DLD1 (cell line): ENCODE data around the gene DLEC1.

Source experiments
- in situ Hi-C: cut with HindIII; loops from 2 replicates; pipeline ENCODE4 v1.10.0; 2017; ENCODE audit warnings: low sequenced_read_pairs

Gene DLEC1

GRCh38 chr3:38000965-38001455, 38.0 kb upstream of the DLEC1 start:
- in situ Hi-C loops: no loop called here

- in situ Hi-C loops: no loop called here
These were observed 37.4 kb upstream of the DLEC1 start for GRCh38 chr3:38001456-38002081.

- in situ Hi-C loops: no loop called here
These were observed 36.6 kb upstream of the DLEC1 start for GRCh38 chr3:38002291-38002876.

GRCh38 chr3:38002940-38003339, 36.1 kb upstream of the DLEC1 start:
- in situ Hi-C loops: no loop called here

- in situ Hi-C loops: no loop called here
These were observed 35.6 kb upstream of the DLEC1 start for GRCh38 chr3:38003371-38003816.

- in situ Hi-C loops: no loop called here
These were observed 35.1 kb upstream of the DLEC1 start for GRCh38 chr3:38003817-38004414.

GRCh38 chr3:38004415-38005075, 34.5 kb upstream of the DLEC1 start:
- in situ Hi-C loops: no loop called here

GRCh38 chr3:38005076-38006020, 33.7 kb upstream of the DLEC1 start:
- in situ Hi-C loops: no loop called here

- in situ Hi-C loops: no loop called here
These were observed 33.0 kb upstream of the DLEC1 start for GRCh38 chr3:38006031-38006430.

GRCh38 chr3:38006445-38006995, 32.5 kb upstream of the DLEC1 start:
- in situ Hi-C loops: no loop called here

- in situ Hi-C loops: no loop called here
These were observed 31.3 kb upstream of the DLEC1 start for GRCh38 chr3:38007754-38008090.

GRCh38 chr3:38008191-38008701, 30.8 kb upstream of the DLEC1 start:
- in situ Hi-C loops: no loop called here

- in situ Hi-C loops: no loop called here
These were observed 29.9 kb upstream of the DLEC1 start for GRCh38 chr3:38008971-38009580.

- in situ Hi-C loops: loop anchor here (10.0 kb wide), 1 partner anchor 215 kb away; no protein-coding TSS in a partner anchor
These were observed 29.0 kb upstream of the DLEC1 start for GRCh38 chr3:38009807-38010591.

- in situ Hi-C loops: loop anchor here (10.0 kb wide), 1 partner anchor 214 kb away; no protein-coding TSS in a partner anchor
These were observed 27.9 kb upstream of the DLEC1 start for GRCh38 chr3:38011111-38011510.

GRCh38 chr3:38015485-38015884, 23.5 kb upstream of the DLEC1 start:
- in situ Hi-C loops: loop anchor here (10.0 kb wide), 1 partner anchor 209 kb away; no protein-coding TSS in a partner anchor

GRCh38 chr3:38015984-38016383, 23.0 kb upstream of the DLEC1 start:
- in situ Hi-C loops: loop anchor here (10.0 kb wide), 1 partner anchor 209 kb away; no protein-coding TSS in a partner anchor

- in situ Hi-C loops: loop anchor here (10.0 kb wide), 1 partner anchor 208 kb away; no protein-coding TSS in a partner anchor
These were observed 22.6 kb upstream of the DLEC1 start for GRCh38 chr3:38016410-38016809.
